ACC112 (cell line): ENCODE measurements around the gene PROCA1.
A peak's percentile ranks its signal among the peaks of the same experiment; 100 is the strongest.
"Not testable (repeated sequence)": the region's sequence is repeated elsewhere in the genome, so short reads cannot be mapped to it uniquely, and the experiment has no call there.

Experiments used
- H2AFZ ChIP-seq: fragments of 200-600 bp; sonication (generic); one replicate; pipeline ENCODE4 v1.6.0; 2017; ENCODE audit warnings: antibody characterized with exemption, low read length; ENCODE audit not compliant: unreplicated experiment
- H3K27ac ChIP-seq: fragments of 200-600 bp; sonication (generic); 2 replicates; pipeline ENCODE4 v1.5.1; 2014; ENCODE audit warnings: low read depth, mild to moderate bottlenecking, antibody characterized with exemption, low read length, moderate library complexity
- H3K27me3 ChIP-seq: fragments of 200-600 bp; sonication (generic); 2 replicates; pipeline ENCODE4 v1.6.1; 2014; ENCODE audit warnings: mild to moderate bottlenecking, antibody characterized with exemption, low read length, moderate library complexity, mixed read lengths; ENCODE audit not compliant: insufficient read depth
- H3K36me3 ChIP-seq: fragments of 200-600 bp; sonication (generic); 2 replicates; pipeline ENCODE4 v1.6.1; 2016; ENCODE audit warnings: mild to moderate bottlenecking, antibody characterized with exemption, low read length, moderate library complexity, mixed read lengths; ENCODE audit not compliant: insufficient read depth
- H3K4me1 ChIP-seq: fragments of 200-600 bp; sonication (generic); one replicate; pipeline ENCODE4 v1.6.1; 2016; ENCODE audit warnings: low read length, mixed read lengths; ENCODE audit not compliant: insufficient read depth, unreplicated experiment, control insufficient read depth
- H3K4me3 ChIP-seq: fragments of 200-600 bp; sonication (generic); 2 replicates; pipeline ENCODE4 v1.5.1; 2014; ENCODE audit warnings: mild to moderate bottlenecking, low read depth, low read length
- H3K79me2 ChIP-seq: fragments of 200-600 bp; sonication (generic); one replicate; pipeline ENCODE4 v1.6.0; 2016; ENCODE audit warnings: low read length; ENCODE audit not compliant: control insufficient read depth, unreplicated experiment, insufficient read depth

Gene PROCA1

DNA sequence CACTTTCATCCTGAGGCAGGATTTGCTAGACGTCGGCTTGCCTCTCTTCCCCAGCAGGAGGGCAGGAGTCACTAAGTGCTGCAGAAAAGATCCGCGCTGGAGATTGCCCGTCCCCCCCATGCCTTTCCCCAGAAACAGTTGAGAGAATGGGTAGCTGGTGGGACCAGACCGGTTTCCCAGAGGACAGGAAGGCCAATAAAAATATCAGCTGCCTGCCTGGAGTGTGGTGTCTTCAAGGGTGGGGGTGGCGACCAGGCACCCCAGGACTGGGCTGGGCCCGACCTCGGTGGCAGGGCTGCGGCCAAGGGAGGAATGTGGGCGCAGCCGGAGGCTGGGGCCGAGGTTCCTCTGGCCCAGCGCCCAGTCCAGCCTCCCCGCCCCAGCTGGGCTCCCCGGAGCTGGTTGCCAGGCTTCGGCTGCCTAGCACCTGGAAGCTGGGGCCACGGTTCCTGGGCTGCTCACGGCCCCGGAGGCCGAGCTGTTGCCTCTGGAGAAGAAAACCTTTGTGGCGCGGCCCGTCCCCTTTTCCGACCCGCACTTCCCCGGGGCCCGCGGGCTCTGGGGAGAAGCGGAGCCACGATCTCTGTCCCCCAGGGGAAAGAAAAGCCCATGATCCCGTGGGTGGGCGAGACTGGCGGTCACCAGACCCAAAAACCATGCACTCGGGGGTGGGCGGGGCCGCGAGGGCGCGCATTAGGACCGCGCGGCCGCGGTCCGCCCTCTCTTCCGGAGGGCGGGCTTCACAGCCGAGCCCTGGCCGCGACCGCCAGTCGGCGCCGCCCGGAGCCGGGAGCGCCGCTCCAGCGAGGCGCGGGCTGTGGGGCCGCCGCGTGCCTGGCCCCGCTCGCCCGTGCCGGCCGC is 31.8 kb upstream of the PROCA1 start, which contains the start of gene TRAF4:
Gene TRAF4 (plus strand): TSS at position 769 of the 861 bp plus-strand sequence. CDS start 102 bp downstream, outside the sequence.
- Histone ChIP-seq H2AFZ (peak within 1 kb of the TSS; percentile 34), H3K27ac (peak within 1 kb of the TSS; percentile 85), H3K36me3 (peaks cover 5% of the 10 kb centered on the region; the same call in 1 of the 2 replicates), H3K79me2 (peaks cover 34% of the 10 kb centered on the region), H3K4me1 (peaks cover 25% of the 10 kb centered on the region), H3K4me3 (peak within 1 kb of the TSS; percentile 95), H3K27me3 (no peaks in the 10 kb centered on the region)

DNA sequence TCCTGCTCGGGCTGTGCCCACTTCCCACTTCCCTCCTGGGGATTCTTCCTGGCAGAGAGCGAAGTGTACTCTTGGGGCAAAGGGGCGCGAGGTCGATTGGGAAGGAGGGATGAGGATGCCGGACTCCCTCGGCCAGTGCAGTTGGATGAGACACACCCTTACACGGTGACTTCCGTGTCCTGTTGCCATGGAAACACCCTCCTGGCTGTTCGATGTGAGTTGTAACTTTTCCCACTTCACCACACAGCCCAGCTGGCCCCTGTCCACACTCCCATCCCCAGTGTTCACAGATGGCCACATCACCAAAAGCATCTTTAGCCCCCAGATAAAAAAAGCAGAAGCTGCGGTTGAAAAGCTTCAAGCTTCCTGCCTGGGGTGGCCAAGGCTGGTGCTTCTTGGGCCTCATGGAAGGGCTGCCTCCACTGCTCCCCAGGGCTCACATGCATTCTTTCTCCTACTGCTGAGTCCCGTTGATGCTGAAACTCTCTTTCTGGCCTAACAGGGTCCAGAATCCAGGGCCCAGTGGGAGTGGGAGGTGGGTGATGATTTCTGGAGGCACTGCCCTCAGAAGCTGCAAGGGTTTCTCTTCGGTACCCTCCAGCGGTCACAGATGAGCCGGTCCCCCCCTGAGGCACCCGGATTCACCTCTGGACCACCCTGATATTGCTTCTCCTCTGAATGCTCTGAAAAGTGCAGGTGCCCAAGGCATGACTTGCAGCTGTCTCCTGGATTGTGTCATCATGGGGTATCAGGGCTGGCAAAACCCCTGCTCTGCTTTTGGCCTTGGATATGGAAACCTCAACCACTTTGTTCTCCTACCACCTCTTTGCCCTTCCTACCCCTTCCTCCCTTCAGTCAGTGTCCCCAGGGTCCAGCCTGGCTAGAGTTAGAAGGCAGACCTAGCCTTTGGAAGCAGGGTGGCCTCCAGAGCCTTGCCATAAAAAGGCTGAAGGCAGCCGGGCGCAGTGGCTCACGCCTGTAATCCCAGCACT is 30.0 kb upstream of the PROCA1 start:
- no peak overlapping the region for H3K4me3 ChIP-seq
- no peak overlapping the region for H3K27ac ChIP-seq
- H3K27me3 ChIP-seq: no peaks in the 10 kb centered on the region
- no peaks in the 10 kb centered on the region for H3K36me3 ChIP-seq
- no peak overlapping the region for H2AFZ ChIP-seq
- peaks cover 25% of the 10 kb centered on the region for H3K79me2 ChIP-seq
- H3K4me1 ChIP-seq: peaks cover 16% of the 10 kb centered on the region

DNA sequence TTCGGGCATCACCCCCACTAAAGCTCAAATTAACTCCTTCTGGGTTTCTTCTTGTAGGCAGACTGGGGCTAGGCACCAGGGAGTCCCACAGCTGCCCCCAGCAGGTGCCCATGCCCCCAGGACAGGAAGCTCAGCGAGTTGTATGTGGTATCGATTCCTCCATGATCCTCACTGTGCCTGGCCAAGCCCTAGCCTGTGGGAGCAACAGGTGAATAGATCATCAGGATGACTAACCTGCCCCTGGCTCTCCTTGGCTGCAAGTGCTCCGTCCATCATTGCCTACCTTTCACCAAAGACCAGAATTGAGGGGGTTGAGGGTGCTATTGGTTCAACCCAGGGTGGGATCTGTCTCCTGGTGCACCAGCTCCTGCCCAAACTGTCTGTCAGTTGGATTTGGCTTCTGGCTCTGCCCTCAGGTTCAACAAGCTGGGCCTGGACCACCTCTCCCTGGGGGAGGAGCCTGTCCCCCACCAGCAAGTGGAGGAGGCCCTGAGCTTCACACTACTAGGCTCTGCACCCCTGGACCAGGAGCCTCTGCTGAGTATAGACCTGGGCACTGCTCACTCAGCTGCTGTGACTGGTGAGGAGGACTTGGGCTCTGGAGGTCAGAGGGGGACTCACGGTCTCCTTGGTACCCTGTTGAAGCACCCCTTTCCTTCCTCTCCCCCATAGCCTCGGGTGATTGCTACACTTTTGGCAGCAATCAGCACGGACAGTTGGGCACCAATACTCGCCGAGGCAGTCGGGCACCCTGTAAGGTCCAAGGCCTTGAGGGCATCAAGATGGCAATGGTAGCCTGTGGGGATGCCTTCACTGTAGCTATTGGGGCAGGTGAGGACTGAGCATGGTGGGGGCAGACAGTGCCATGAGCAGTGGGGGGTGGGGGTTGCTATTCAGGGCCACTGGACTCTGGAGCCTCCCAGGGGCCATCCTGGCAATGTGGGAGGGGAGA is 29.0 kb upstream of the PROCA1 start:
- no peak overlapping the region for H2AFZ ChIP-seq
- no peaks in the 10 kb centered on the region for H3K27me3 ChIP-seq
- H3K36me3 ChIP-seq: no peaks in the 10 kb centered on the region
- H3K4me1 ChIP-seq: peaks cover 7% of the 10 kb centered on the region
- H3K79me2 ChIP-seq: peaks cover 15% of the 10 kb centered on the region
- no peak overlapping the region for H3K4me3 ChIP-seq
- no peak overlapping the region for H3K27ac ChIP-seq

DNA sequence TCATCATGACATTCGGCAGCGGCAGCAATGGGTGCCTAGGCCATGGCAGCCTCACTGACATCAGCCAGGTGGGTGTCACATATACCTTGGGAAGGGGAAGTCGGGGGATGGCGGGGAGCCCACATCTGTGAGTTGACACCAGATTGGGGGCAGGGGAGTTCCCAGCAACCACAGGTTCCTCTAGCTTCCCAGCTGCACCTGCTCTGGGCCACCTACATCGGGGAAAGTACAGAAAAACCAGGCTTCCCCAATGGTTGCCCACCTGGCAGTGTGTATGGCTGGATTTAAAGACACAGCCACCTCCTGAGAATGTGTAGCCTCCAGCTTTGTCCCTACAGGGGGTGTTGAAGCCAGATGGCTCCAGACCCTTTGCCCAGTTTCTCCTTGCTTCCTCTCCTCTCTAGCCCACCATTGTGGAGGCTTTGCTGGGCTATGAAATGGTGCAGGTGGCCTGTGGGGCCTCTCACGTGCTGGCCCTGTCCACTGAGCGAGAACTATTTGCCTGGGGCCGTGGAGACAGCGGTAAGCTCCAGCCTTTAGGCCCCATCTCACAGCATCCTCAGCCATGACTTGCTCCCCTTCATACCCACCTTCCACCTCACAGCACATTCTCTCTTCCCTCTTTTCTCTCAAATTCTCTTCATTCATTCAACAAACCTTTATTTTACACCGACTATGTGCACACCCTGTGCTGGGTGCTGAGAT is 27.1 kb upstream of the PROCA1 start:
- Histone ChIP-seq H2AFZ (no peak overlapping the region), H3K27ac (no peak overlapping the region), H3K27me3 (no peaks in the 10 kb centered on the region), H3K4me1 (peaks cover 5% of the 10 kb centered on the region), H3K4me3 (no peak overlapping the region), H3K36me3 (no peaks in the 10 kb centered on the region), H3K79me2 (no peaks in the 10 kb centered on the region)

DNA sequence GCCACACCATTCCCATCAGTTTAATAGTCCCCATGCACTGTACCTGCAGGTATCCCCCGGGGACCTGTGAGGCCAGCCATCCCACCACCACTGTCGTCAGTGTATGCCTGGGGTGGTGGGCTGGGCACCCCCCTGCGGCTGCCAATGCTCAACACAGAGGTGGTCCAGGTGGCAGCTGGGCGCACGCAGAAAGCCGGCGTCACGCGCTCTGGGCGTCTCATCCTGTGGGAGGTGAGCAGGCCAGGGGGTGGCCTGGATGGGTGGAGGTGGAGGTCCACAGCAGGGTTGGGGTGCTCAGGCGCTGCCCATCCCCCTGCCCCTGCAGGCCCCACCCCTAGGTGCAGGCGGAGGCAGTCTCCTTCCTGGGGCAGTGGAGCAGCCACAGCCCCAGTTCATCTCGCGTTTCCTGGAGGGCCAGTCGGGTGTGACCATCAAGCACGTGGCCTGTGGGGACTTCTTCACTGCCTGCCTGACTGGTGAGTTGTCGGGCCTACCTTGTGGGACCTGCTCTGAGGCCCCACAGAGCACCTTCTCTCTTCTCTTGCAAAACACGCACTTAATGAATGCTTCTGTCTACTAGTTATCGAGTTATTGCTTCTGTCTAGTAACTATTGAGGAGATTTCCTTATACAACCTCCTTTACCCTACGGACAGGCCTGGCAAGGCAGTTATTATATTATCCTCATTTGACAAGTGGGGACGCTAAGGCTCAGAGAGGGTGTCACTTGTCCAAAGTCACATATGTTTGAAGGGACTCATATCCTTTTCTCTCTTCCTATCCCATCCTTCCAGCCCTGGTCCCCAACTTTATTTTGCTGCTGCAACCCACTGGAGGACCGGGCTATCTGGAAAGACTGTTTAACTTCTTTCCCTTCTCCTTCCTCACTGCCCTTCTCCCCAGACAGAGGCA is 26.3 kb upstream of the PROCA1 start:
- Histone ChIP-seq H3K27ac (no peak overlapping the region), H3K36me3 (no peaks in the 10 kb centered on the region), H3K4me1 (peaks cover 5% of the 10 kb centered on the region), H3K4me3 (no peak overlapping the region), H2AFZ (no peak overlapping the region), H3K27me3 (no peaks in the 10 kb centered on the region), H3K79me2 (no peaks in the 10 kb centered on the region)

DNA sequence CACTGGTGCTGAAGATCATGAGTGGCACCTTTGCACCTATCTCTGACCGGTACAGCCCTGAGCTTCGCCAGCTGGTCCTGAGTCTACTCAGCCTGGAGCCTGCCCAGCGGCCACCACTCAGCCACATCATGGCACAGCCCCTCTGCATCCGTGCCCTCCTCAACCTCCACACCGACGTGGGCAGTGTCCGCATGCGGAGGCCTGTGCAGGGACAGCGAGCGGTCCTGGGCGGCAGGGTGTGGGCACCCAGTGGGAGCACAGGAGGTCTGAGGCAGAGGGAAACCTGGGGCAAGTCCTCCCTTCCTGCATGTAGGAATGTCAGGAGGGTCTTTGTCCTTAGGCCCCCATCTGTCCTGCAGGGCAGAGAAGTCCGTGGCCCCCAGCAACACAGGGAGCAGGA is 25.6 kb upstream of the PROCA1 start:
- no peak overlapping the region for H3K27ac ChIP-seq
- H3K79me2 ChIP-seq: no peaks in the 10 kb centered on the region
- no peak overlapping the region for H3K4me3 ChIP-seq
- H3K27me3 ChIP-seq: no peaks in the 10 kb centered on the region
- no peaks in the 10 kb centered on the region for H3K36me3 ChIP-seq
- no peaks in the 10 kb centered on the region for H3K4me1 ChIP-seq
- no peak overlapping the region for H2AFZ ChIP-seq

DNA sequence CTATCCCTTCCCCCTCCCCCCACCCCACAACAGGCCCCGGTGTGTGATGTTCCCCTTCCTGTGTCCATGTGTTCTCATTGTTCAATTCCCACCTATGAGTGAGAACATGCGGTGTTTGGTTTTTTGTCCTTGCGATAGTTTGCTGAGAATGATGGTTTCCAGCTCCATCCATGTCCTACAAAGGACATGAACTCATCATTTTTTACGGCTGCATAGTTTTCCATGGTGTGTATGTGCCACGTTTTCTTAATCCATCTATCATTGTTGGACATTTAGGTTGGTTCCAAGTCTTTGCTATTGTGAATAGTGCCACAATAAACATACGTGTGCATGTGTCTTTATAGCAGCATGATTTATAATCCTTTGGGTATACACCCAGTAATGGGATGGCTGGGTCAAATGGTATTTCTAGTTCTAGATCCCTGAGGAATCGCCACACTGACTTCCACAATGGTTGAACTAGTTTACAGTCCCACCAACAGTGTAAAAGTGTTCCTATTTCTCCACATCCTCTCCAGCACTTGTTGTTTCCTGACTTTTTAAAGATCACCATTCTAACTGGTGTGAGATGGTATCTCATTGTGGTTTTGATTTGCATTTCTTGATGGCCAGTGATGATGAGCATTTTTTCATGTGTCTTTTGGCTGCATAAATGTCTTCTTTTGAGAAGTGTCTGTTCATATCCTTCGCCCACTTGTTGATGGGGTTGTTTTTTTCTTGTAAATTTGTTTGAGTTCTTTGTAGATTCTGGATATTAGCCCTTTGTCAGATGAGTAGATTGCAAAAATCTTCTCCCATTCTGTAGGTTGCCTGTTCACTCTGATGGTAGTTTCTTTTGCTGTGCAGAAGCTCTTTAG is 24.5 kb upstream of the PROCA1 start:
- not testable (repeated sequence) for H3K27ac ChIP-seq, H3K36me3 ChIP-seq, H3K79me2 ChIP-seq, H3K27me3 ChIP-seq, H3K4me3 ChIP-seq, H2AFZ ChIP-seq, H3K4me1 ChIP-seq

DNA sequence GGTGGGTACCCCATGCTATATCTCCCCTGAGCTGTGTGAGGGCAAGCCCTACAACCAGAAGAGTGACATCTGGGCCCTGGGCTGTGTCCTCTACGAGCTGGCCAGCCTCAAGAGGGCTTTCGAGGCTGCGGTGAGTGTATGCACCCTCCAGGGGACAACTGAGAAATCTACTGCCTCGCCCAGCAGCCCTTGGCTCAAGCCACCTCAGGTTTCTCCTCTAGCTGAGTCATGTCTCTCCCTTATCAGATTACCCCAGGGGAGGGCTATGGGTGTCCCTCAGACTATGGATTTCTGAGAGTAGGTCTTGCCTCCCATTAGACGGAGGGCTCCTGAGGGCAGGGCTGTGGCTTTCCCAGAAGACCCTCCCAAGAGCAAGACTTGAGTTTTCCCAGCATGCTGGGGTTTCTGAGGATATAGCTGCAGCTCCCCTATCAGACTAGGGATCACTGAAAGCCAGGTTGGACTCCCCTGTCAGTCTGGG is 23.6 kb upstream of the PROCA1 start:
- Histone ChIP-seq H3K79me2 (no peaks in the 10 kb centered on the region), H3K27ac (no peak overlapping the region), H3K36me3 (no peaks in the 10 kb centered on the region), H2AFZ (no peak overlapping the region), H3K4me3 (no peak overlapping the region), H3K4me1 (no peaks in the 10 kb centered on the region), H3K27me3 (no peaks in the 10 kb centered on the region)
